KBM-7 (cell line): ENCODE results near the gene HLA-DMA.
A peak's percentile ranks its signal among the peaks of the same experiment; 100 is the strongest.

ENCODE experiments used
- DNase-seq: peaks from one replicate; pipeline ENCODE4 v3.0.0-alpha.2; 2015
- in situ Hi-C: fragments of 300-500 bp; cut with MboI; formaldehyde crosslinking; loops from 2 replicates; pipeline ENCODE4 v1.14.3; 2020; ENCODE audit warnings: low sequenced_read_pairs, low pct_unique_long_range_greater_than_20kb, mixed read lengths

Gene HLA-DMA

GRCh38 chr6:32952817-32953739 is at the start of gene HLA-DMA:
Gene HLA-DMA, minus strand, starts transcription at chr6:32953097. Its CDS starts 61 bp downstream, at chr6:32953036.
- in situ Hi-C loops = no loop called here
- peak; percentile 98 for DNase-seq

GRCh38 chr6:33001685-33002084 is 48.8 kb upstream of the HLA-DMA start:
- in situ Hi-C loops = no loop called here
- DNase-seq = no peak

- DNase-seq = peak; percentile 55
- in situ Hi-C loops = no loop called here
Observed at GRCh38 chr6:33000055-33000454, 47.2 kb upstream of the HLA-DMA start.

DNA sequence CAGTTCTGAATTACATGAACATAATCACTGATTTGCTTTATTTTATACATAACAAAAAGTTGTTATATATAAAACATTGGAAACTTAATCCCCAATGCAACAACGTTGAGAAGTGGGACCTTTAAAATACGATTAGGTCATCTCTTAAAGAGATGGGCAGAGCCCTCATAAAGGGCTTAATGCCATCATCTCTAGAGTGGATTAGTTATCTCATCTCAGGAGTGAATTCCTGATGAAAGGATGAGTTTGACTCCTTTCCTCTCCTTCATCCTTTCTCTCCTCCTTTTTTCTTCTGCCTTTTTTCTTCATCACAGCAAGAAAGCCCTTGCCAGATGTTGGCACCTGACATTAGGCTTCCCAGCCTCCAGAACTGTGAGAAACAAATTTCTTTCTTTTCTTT is 42.6 kb upstream of the HLA-DMA start:
- in situ Hi-C loops = no loop called here

DNA sequence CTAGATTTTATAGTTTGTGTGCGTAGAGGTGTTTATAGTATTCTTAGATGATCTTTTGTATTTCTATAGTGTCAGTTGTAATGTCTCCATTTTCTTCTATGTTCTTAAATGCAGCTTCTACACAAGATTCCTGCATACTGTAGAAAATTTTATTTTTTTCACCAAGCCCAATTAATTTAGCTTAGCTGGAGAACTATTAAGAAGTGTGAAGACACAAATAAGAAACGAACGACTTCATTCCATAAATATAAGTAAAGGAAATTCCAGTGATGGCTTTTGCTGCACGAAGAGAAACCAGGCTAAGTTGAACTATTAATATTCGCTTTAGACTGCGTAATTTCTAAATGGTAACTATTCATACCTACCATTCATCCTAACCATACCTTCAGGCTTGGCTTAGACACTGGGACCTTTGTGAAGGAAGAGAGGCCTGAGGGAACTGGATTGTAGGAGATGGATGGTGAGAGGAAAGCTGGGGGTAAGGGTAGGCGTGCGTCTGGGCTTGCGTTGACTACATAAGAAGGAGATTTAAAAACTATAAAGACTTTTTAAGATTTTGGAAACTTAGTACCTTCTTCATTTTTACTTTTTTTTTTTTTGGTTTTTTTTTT is 40.6 kb upstream of the HLA-DMA start:
- DNase-seq = no peak
- in situ Hi-C loops = no loop called here

More for the DNA sequence above, 42.6 kb upstream of the HLA-DMA start:
- DNase-seq = no peak

- in situ Hi-C loops = no loop called here
- DNase-seq = peak; percentile 18
Observed at GRCh38 chr6:32991972-32992371, 39.1 kb upstream of the HLA-DMA start.

DNA sequence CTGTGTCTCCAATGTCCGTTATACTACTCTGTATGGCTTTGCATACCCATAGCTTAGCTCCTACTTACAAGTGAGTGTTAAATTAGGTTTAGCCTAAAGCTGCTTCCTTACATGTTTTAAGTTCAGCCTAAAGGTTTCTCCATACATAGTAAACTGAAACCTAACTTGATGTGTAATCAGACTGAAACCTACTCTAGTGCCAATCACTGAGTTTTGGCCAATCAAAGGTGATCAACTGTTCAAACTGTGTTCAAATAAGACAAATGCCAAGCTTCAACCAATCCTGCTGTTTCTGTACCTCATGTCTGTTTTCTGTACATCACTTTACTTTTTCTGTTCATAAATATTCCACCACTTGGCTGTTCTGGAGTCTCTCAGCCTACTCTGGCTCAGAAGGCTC is 36.5 kb upstream of the HLA-DMA start:
- DNase-seq = no peak
- in situ Hi-C loops = no loop called here

DNA sequence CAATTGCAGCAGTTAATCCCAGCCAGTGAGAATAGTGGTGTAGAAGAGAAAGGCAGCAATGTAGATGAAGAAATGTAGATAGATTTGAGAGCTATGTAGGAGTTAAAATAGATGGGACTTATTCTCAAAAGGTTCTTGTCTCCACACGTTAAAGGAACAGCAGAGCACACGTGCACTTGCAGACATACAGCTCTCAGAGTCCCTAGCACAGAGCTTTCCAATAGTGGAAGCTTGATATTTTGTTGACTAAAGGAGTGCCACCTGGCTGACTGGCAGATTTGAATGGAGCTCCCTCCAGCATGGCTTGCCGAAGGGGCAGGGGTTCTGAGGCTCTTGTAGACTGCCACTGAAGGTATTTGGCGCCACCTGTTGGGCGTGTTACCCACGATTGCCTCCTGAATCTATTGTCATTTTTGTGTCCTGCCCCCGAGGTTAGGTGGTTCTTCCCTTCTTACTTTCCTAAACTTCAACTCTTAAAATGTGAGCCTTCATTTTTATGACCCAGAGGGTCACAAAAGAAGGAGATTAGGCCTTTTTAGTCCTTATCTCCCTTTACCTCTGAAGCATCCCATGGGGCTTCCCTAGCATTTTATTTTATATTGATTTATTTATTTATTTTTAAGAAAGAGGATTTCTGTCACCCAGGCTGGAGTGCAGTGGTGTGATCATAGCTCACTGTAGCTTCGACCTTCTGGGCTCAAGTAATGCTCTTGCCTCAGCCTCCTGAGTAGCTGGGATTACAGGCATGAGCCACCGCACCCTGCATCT is 31.9 kb upstream of the HLA-DMA start:
- in situ Hi-C loops = no loop called here
- DNase-seq = peak; percentile 90

- in situ Hi-C loops = no loop called here
- no peak for DNase-seq
Observed at GRCh38 chr6:32983964-32984621, 31.2 kb upstream of the HLA-DMA start.

DNA sequence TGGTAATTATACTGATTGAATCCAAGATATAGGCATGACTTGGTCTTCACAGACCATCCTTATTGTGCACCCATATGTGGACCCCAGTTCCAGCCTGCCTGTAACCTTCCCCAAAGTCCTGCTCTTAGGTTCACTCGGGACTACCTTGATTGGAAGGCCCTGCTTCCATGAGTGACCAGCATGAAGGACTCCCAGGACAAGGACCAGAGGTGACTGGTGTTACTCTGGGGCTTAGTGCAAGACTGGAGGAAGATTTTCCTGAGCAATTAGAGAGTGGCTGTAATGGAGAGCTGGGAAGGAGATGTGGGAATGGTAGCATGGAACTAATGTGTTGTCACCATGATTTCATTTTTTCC is 30.6 kb upstream of the HLA-DMA start:
- DNase-seq = peak; percentile 15
- in situ Hi-C loops = no loop called here

DNA sequence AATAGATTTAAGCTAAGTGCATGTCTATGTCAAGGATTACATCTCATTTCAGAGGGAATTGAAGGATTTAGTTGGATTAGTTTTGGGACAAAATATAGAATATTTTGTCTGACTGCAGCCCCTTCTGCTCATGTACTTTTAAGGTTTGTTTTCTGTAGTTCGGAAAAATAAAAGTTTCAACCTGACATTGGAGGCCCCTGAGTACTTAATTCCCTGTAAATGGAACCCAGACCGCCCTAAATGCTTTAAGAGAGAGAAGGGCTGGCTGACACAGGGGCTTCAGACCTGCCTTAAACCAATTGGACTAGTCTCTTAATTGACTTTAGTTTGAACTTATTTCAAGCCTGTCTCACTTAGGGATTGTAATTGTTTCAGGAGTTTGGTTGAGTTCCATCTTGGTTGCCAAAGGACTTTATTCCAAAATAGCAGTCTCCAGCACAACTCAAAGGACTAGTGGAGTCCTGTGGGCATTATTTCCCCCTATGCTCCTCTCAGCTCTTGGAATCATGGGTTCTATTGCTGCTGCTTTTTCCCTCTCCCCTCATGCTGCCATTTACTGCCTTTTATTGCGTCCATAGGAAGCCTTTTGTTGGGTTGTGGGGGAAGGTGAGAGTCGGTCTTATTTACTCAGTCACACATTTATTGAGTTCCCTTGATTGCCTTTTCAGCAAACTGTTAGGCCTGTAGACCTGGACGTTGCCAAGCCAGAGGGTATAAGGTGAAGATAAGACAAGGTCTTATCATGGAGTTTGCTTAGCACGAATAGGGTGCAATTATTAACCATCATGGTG is 30.0 kb upstream of the HLA-DMA start:
- in situ Hi-C loops = no loop called here

GRCh38 chr6:32982084-32982701 is 29.3 kb upstream of the HLA-DMA start:
- DNase-seq = peak; percentile 16
- in situ Hi-C loops = no loop called here

More for the DNA sequence above, 30.0 kb upstream of the HLA-DMA start:
- peak; percentile 14 for DNase-seq

- in situ Hi-C loops = no loop called here
Observed at GRCh38 chr6:32980488-32981038, 27.7 kb upstream of the HLA-DMA start.

DNA sequence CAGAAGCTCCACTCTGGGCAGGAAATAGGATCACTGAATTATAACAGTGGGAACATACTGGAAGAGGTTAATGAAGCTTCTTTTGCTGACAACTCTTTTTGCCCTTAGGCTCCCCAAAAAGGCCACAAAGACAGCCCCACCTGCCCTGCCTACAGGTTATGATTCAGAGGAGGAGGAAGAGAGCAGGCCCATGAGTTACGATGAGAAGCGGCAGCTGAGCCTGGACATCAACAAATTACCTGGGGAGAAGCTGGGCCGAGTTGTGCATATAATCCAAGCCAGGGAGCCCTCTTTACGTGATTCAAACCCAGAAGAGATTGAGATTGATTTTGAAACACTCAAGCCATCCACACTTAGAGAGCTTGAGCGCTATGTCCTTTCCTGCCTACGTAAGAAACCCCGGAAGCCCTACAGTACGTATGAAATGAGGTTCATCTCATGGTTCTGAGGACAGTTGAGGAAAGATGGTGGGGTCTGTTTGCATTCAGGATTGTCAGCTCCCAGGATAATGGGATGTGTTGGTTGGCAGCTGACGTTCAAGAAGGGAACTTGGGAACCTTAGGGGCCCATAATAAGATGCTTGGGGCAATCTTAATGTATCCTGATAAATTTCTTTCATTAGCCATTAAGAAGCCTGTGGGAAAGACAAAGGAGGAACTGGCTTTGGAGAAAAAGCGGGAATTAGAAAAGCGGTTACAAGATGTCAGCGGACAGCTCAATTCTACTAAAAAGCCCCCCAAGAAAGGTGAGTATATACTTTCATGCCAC is 27.0 kb upstream of the HLA-DMA start:
- in situ Hi-C loops = no loop called here

More at GRCh38 chr6:32980488-32981038, 27.7 kb upstream of the HLA-DMA start:
- no peak for DNase-seq

DNA sequence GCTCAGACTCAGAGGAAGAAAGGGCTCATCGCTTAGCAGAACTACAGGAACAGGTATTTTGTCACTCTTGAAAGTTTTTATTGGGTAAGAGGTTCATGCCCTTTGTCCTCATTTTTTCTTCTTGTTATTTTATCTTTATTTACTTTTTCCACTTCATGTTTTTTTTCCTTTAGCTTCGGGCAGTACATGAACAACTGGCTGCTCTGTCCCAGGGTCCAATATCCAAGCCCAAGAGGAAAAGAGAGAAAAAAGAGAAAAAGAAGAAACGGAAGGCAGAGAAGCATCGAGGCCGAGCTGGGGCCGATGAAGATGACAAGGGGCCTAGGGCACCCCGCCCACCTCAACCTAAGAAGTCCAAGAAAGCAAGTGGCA is 25.0 kb upstream of the HLA-DMA start:
- no peak for DNase-seq
- in situ Hi-C loops = no loop called here

More for the DNA sequence above, 27.0 kb upstream of the HLA-DMA start:
- no peak for DNase-seq

GRCh38 chr6:32977272-32977952 is 24.5 kb upstream of the HLA-DMA start:
- no peak for DNase-seq
- in situ Hi-C loops = no loop called here
